K562 (cell line): ENCODE data around the gene ANO9. TPM values are rescaled to one million over a fixed set of nuclear protein-coding genes. Genes with fewer than 3 reads are reported as not detected.

Experiments used
- ATAC-seq: fragments of 200-7000 bp; cut with Tn5 transposase; 3 replicates; pipeline ENCODE4 v1.9.1; 2020; ENCODE audit warnings: moderate library complexity
- BruUV-seq: library from RNA; stranded (reverse); fragments of 400-500 nt; replicated peaks from 2 replicates; lab custom pipeline; 2021; lab: Mats Ljungman, UMichigan
- CTCF ChIA-PET: fragments of 300-600 bp; formaldehyde crosslinking; extraction: SDS; loops from one replicate; lab custom pipeline; 2021; ENCODE audit warnings: low intra/inter-chr PET ratio; lab: Yijun Ruan, JAX
- POLR2A ChIA-PET: fragments of 300-600, 350-650 bp; sonication (Branson Sonifier 250); formaldehyde crosslinking; extraction: SDS; loops from one replicate; lab custom pipeline; 2021; ENCODE audit warnings: antibody characterized with exemption, inconsistent platforms; lab: Yijun Ruan, JAX
- DNase-seq, 4 experiments: peaks; one replicate each; pipeline versions ENCODE4 v3.0.0 to v3.0.0-alpha.2; 2011 to 2018; ENCODE audit warnings: low spot score in 3 of 4, mixed read lengths in 3 of 4; ENCODE audit errors: extremely low read depth in 1 of 4
- FAIRE-seq: peaks from 2 replicates; lab custom pipeline; 2011; peaks lifted over from hg19 to GRCh38; lab: Jason Lieb, UNC
- H2AFZ ChIP-seq: 2 replicates; pipeline ENCODE4 v1.6.0; 2011; ENCODE audit warnings: low read depth, low read length, control low read depth, inconsistent platforms
- H3K27ac ChIP-seq: fragments of 200-600 bp; 3 replicates; pipeline ENCODE4 v1.8.0; 2011; ENCODE audit warnings: low read depth, mild to moderate bottlenecking, control low read depth, inconsistent platforms, low read length, moderate library complexity, mixed read lengths; ENCODE audit errors: extremely low read depth
- H3K27me3 ChIP-seq, 2 experiments: fragments of 300-600 bp in 1 of 2; 2 replicates in 1 of 2; 3 replicates in 1 of 2; pipeline versions ENCODE4 v1.6.0 to v1.8.0; 2011; ENCODE audit warnings: inconsistent platforms in 2 of 2, low read length in 2 of 2, mild to moderate bottlenecking in 1 of 2, mixed read lengths in 1 of 2, moderate library complexity in 1 of 2; ENCODE audit not compliant: control insufficient read depth in 2 of 2, insufficient read depth in 2 of 2
- H3K36me3 ChIP-seq: fragments of 300-600 bp; 3 replicates; pipeline ENCODE4 v1.8.0; 2011; ENCODE audit warnings: mild to moderate bottlenecking, low read length, inconsistent platforms; ENCODE audit not compliant: control insufficient read depth, insufficient read depth
- H3K4me1 ChIP-seq, 2 experiments: fragments of 200-600 bp in 1 of 2; replicated peaks in 1 of 2; 2 replicates in 1 of 2; 3 replicates in 1 of 2; pipeline versions ENCODE4 v1.5.1 to v1.8.0; 2011; ENCODE audit warnings: inconsistent platforms in 2 of 2, low read length in 2 of 2, mild to moderate bottlenecking in 1 of 2, mixed read lengths in 1 of 2, moderate library complexity in 1 of 2; ENCODE audit not compliant: control insufficient read depth in 2 of 2, insufficient read depth in 2 of 2
- H3K4me2 ChIP-seq: 2 replicates; pipeline ENCODE4 v1.6.1; 2011; ENCODE audit warnings: low read length, control low read depth, inconsistent platforms, mixed read lengths; ENCODE audit not compliant: insufficient read depth
- H3K4me3 ChIP-seq: fragments of 200-600 bp; sonication (generic), shearing (Covaris generic); 2 replicates; pipeline ENCODE4 v1.5.1; 2016; ENCODE audit warnings: control low read depth, inconsistent platforms
- H3K79me2 ChIP-seq: fragments of 200-600 bp; 3 replicates; pipeline ENCODE4 v1.8.0; 2011; ENCODE audit warnings: low read length, inconsistent platforms; ENCODE audit not compliant: control insufficient read depth, insufficient read depth
- H3K9ac ChIP-seq, 2 experiments: 2 replicates each; pipeline versions ENCODE4 v1.6.0 to v1.6.1; 2011; ENCODE audit warnings: low read depth in 2 of 2, low read length in 2 of 2, control low read depth in 1 of 2, inconsistent platforms in 1 of 2, mild to moderate bottlenecking in 1 of 2, mixed read lengths in 1 of 2; ENCODE audit not compliant: insufficient read depth in 1 of 2
- H3K9me1 ChIP-seq: one replicate; pipeline ENCODE4 v1.6.0; 2011; ENCODE audit warnings: inconsistent platforms, mild to moderate bottlenecking, low read length, moderate library complexity; ENCODE audit not compliant: control insufficient read depth, insufficient read depth
- H3K9me3 ChIP-seq: replicated peaks from 2 replicates; pipeline ENCODE4 v1.5.1; 2011; ENCODE audit warnings: low read depth, low read length, inconsistent platforms; ENCODE audit not compliant: control insufficient read depth, insufficient read depth
- H4K20me1 ChIP-seq: replicated peaks from 2 replicates; pipeline ENCODE4 v1.6.1; 2011; ENCODE audit warnings: low read length, inconsistent platforms, mixed read lengths; ENCODE audit not compliant: control insufficient read depth, insufficient read depth
- GATA2 ChIP-seq: sonication (generic); formaldehyde crosslinking; IDR thresholded peaks from 2 replicates; pipeline ENCODE4 v1.4.0; 2020; ENCODE audit warnings: mild to moderate bottlenecking, missing genetic modification reagents
- KLF16 ChIP-seq: IDR thresholded peaks from 2 replicates; pipeline ENCODE4 v1.6.1; 2016; ENCODE audit warnings: antibody characterized with exemption
- RHOXF2B ChIP-seq: fragments of 250-450 bp; sonication (Bioruptor Pico); conservative IDR thresholded peaks from 2 replicates; pipeline ENCODE4 v1.5.1; 2021
- ZKSCAN3 ChIP-seq: fragments of 250-450 bp; sonication (Bioruptor Pico); IDR thresholded peaks from 2 replicates; pipeline ENCODE4 v1.4.0; 2020
- ZNF76 ChIP-seq: fragments of 250-450 bp; sonication (Bioruptor Pico); IDR thresholded peaks from 2 replicates; pipeline ENCODE4 v1.4.0; 2020; ENCODE audit warnings: mild to moderate bottlenecking, moderate library complexity, borderline replicate concordance
- WGBS: fragments of 100-300 bp; shearing (Covaris generic); methylation state at CpG from one replicate; pipeline ENCODE4 v1.1.6; 2016; ENCODE audit warnings: low coverage, mixed read lengths; ENCODE audit not compliant: insufficient coverage; ENCODE audit errors: missing lambda C conversion rate; 5-methylcytosine and 5-hydroxymethylcytosine counted together
- in situ Hi-C: fragments of 300-500 bp; cut with MboI; formaldehyde crosslinking; loops from 4 replicates; pipeline ENCODE4 v1.15.0; 2018; ENCODE audit warnings: inconsistent platforms, mixed read lengths
- intact Hi-C: fragments of 100-400 bp; cut with micrococcal nuclease; formaldehyde crosslinking; loops from 2 replicates; pipeline ENCODE4 v1.14.2; 2022
- polyA plus RNA-seq, 8 experiments: library from polyadenylated mRNA; depleted of rRNA in 4 of 8; stranded (reverse) in 5 of 8; unstranded in 3 of 8; fragments of >200 nt; fragmentation: Nextera tagmentation in 2 of 8; fragmentation: Illumina TruSeq in 1 of 8; extraction: Ambion mirVana in 2 of 8; extraction: Trizol in 1 of 8; gene quantifications; 2 replicates each; pipeline versions ENCODE4 v1.2.1 to v1.2.3, GENCODE V29; 2011 to 2014; ENCODE audit warnings: inconsistent platforms in 1 of 8, missing spikeins in 1 of 8
- total RNA-seq, 7 experiments: library from RNA; depleted of rRNA in 6 of 7; stranded (reverse); fragments of >200 nt in 6 of 7; fragmentation: Illumina TruSeq in 2 of 7; extraction: Trizol in 2 of 7; gene quantifications; 2 replicates each; pipeline versions ENCODE4 v1.2.1 to v1.2.3, GENCODE V29; 2011 to 2021; ENCODE audit warnings: low replicate concordance in 1 of 7
- TF ChIP-seq, protein P1 (sequence below): fragments of 250-450 bp; sonication (Bioruptor Pico); IDR thresholded peaks from 2 replicates; pipeline ENCODE4 v1.8.0; 2021; ENCODE audit warnings: borderline replicate concordance, mild to moderate bottlenecking, moderate library complexity; ENCODE audit not compliant: poor library complexity, severe bottlenecking

Gene ANO9
- total and polyA plus RNA-seq, 9 of the 15 experiments (the other 6 are each of a cell fraction or from before 2014, with no cell fraction given), result 0.20 to 14.5 (median 4.5) TPM

DNA sequence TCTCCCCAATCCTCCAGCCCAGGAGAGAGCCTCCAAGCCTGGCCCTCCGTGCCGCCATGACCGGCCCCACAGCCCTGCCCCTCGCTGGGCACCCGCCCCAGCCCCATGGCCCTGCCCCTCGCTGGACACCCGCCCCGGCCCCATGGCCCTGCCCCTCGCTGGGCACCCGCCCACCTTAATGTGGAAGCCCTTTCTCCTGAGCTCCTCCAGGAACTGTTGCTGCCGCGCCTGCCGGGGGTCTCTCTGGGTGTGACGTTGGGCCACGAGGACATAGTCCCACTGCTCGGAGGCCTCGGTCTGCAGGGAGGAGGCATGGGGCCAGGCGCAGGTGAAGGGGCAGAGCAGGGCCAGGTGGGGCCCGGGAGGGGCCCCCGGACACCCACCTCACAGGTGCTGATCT lies 8.2 kb downstream of the ANO9 start:
- CTCF ChIA-PET, result no interaction called here
- no peak overlapping the region for H3K27ac ChIP-seq
- intact Hi-C loops, result no loop called here
- TF ChIP-seq, protein P1, sequence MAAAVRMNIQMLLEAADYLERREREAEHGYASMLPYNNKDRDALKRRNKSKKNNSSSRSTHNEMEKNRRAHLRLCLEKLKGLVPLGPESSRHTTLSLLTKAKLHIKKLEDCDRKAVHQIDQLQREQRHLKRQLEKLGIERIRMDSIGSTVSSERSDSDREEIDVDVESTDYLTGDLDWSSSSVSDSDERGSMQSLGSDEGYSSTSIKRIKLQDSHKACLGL (CRISPR knock-in tag), result no peak
- TF ChIP-seq KLF16 (no peak), GATA2 (CRISPR knock-in tag) (no peak), ZNF76 (no peak), ZKSCAN3 (no peak)
- TF ChIP-seq, all 486 proteins: peak for 0
- peaks cover 0 to 47% of the 10 kb centered on the region in 2 experiments; a peak in 2 of 5 replicates for H3K4me1 ChIP-seq
- no peaks in the 10 kb centered on the region for H3K36me3 ChIP-seq
- peaks cover 4% of the 10 kb centered on the region; the same call in 1 of the 2 replicates for H3K9me3 ChIP-seq
- in situ Hi-C loops, result no loop called here
- no peaks in the 10 kb centered on the region for H3K79me2 ChIP-seq
- no peak for FAIRE-seq
- ATAC-seq, result no peak
- 31% methylated on average over 8 of the region's 20 CpGs for WGBS
- no TSS peak for BruUV-seq
- no peak overlapping the region for H3K4me3 ChIP-seq
- H3K27me3 ChIP-seq, result no peaks in the 10 kb centered on the region
- H3K9ac ChIP-seq, result no peak overlapping the region
- no peaks in the 10 kb centered on the region for H4K20me1 ChIP-seq
- H3K4me2 ChIP-seq, result no peak overlapping the region
- no peaks in the 10 kb centered on the region for H3K9me1 ChIP-seq
- H2AFZ ChIP-seq, result no peak overlapping the region
- no peak for DNase-seq
- POLR2A ChIA-PET, result no interaction called here

DNA sequence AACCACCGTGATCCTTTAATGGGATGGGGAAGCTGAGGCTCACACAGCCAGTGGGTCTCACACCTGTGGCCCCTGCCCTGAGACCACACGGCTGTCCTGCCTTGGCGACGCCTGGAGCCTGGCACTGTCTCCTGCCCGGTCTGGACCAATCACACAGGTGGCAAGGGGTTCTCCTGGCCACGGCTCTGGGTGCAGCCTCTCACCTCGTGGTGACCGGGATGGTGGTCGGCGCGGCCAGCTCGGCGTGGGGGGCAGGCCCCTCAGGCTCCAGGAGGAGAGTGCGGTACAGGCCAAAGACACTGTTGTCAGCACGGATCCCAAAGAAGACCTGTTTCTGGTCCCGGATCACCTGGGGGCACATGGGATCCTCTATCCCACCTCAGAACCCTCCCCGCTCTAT lies 8.7 kb downstream of the ANO9 start:
- FAIRE-seq (no peak), DNase-seq (no peak), ATAC-seq (no peak)
- ChIA-PET CTCF (no interaction called here), POLR2A (interaction anchor here (0.5 kb wide), 1 partner anchor 43 kb away, joined by 4 read pairs; no protein-coding TSS in a partner anchor)
- Histone ChIP-seq H3K27ac (no peak overlapping the region), H3K9ac (no peak overlapping the region), H4K20me1 (no peaks in the 10 kb centered on the region), H3K4me3 (no peak overlapping the region), H3K27me3 (no peaks in the 10 kb centered on the region), H2AFZ (no peak overlapping the region), H3K79me2 (no peaks in the 10 kb centered on the region), H3K36me3 (no peaks in the 10 kb centered on the region), H3K9me1 (no peaks in the 10 kb centered on the region), H3K9me3 (peaks cover 4% of the 10 kb centered on the region; the same call in 1 of the 2 replicates), H3K4me1 (peaks cover 0 to 46% of the 10 kb centered on the region in 2 experiments; a peak in 2 of 5 replicates), H3K4me2 (no peak overlapping the region)
- BruUV-seq, result no TSS peak
- no peak for TF ChIP-seq RHOXF2B
- intact Hi-C loops, result no loop called here
- in situ Hi-C loops, result no loop called here
- WGBS, result 89% methylated on average over 16 of the region's 17 CpGs
